Endothelial cell of umbilical vein (primary cell): Measurements from ENCODE around the gene PTPN20. TPM values are rescaled to one million over a fixed set of nuclear protein-coding genes. Genes with fewer than 3 reads are reported as not detected.

Source experiments
- BruUV-seq: library from RNA; stranded (reverse); fragments of 400-500 nt; replicated peaks from 2 replicates; lab custom pipeline; 2021; lab: Mats Ljungman, UMichigan
- CTCF ChIA-PET: fragments of 300-600, 350-600 bp; sonication (Branson Sonifier 250); formaldehyde crosslinking; loops from one replicate; lab custom pipeline; 2021; ENCODE audit warnings: antibody characterized with exemption, inconsistent platforms; lab: Charles Lee
- POLR2A ChIA-PET: fragments of 300-600, 350-600 bp; sonication (Branson Sonifier 250); formaldehyde crosslinking; loops from one replicate; lab custom pipeline; 2021; ENCODE audit warnings: antibody characterized with exemption, inconsistent platforms; lab: Charles Lee
- DNase-seq: peaks from one replicate; pipeline ENCODE4 v3.0.0-alpha.2; 2011; ENCODE audit warnings: low read depth, low spot score
- FAIRE-seq: peaks from 2 replicates; lab custom pipeline; 2011; peaks lifted over from hg19 to GRCh38; lab: Jason Lieb, UNC
- H2AFZ ChIP-seq: 2 replicates; pipeline ENCODE4 v1.6.0; 2012; ENCODE audit warnings: low read depth, low read length, control low read depth, inconsistent platforms
- H3K27ac ChIP-seq: 2 replicates; pipeline ENCODE4 v1.5.1; 2011; ENCODE audit warnings: low read depth, mild to moderate bottlenecking, control low read depth, low read length, moderate library complexity; ENCODE audit not compliant: insufficient read depth
- H3K27me3 ChIP-seq, 2 experiments: 2 replicates each; pipeline versions ENCODE4 v1.6.0 to v1.6.1; 2011; ENCODE audit warnings: low read length in 2 of 2, mixed read lengths in 1 of 2; ENCODE audit not compliant: control insufficient read depth in 2 of 2, insufficient read depth in 2 of 2
- H3K36me3 ChIP-seq, 2 experiments: 2 replicates in 1 of 2; 3 replicates in 1 of 2; pipeline ENCODE4 v1.5.1; 2011; ENCODE audit warnings: low read length in 2 of 2, mild to moderate bottlenecking in 1 of 2, moderate library complexity in 1 of 2; ENCODE audit not compliant: control insufficient read depth in 2 of 2, insufficient read depth in 2 of 2; ENCODE audit errors: extremely low read depth in 1 of 2
- H3K4me1 ChIP-seq: 3 replicates; pipeline ENCODE4 v1.5.1; 2011; ENCODE audit warnings: mild to moderate bottlenecking, low read length; ENCODE audit not compliant: control insufficient read depth, insufficient read depth; ENCODE audit errors: extremely low read depth
- H3K4me2 ChIP-seq: 2 replicates; pipeline ENCODE4 v1.6.1; 2011; ENCODE audit warnings: low read length, control low read depth, mixed read lengths; ENCODE audit not compliant: insufficient read depth
- H3K4me3 ChIP-seq, 3 experiments: fragments of 200-600 bp in 1 of 3; sonication (generic), shearing (Covaris generic) in 1 of 3; replicated peaks in 1 of 3; 2 replicates each; pipeline ENCODE4 v1.5.1; 2011 to 2016; ENCODE audit warnings: control low read depth in 3 of 3, low read length in 3 of 3, mild to moderate bottlenecking in 2 of 3, inconsistent platforms in 1 of 3, low read depth in 1 of 3, moderate library complexity in 1 of 3; ENCODE audit not compliant: insufficient read depth in 1 of 3
- H3K79me2 ChIP-seq: 2 replicates; pipeline ENCODE4 v1.6.0; 2012; ENCODE audit warnings: low read length, inconsistent platforms; ENCODE audit not compliant: control insufficient read depth, insufficient read depth
- H3K9ac ChIP-seq: replicated peaks from 2 replicates; pipeline ENCODE3; 2011; ENCODE audit warnings: low read length, control low read depth; ENCODE audit not compliant: insufficient read depth; ENCODE audit errors: extremely low read depth
- H3K9me1 ChIP-seq: replicated peaks from 3 replicates; pipeline ENCODE4 v1.6.0; 2011; ENCODE audit warnings: mild to moderate bottlenecking, low read length; ENCODE audit not compliant: control insufficient read depth, insufficient read depth; ENCODE audit errors: extremely low read depth
- H3K9me3 ChIP-seq: replicated peaks from 2 replicates; pipeline ENCODE4 v1.5.1; 2012; ENCODE audit warnings: low read length, inconsistent platforms; ENCODE audit not compliant: control insufficient read depth, insufficient read depth
- H4K20me1 ChIP-seq: replicated peaks from 2 replicates; pipeline ENCODE3; 2011; ENCODE audit warnings: mild to moderate bottlenecking, low read length; ENCODE audit not compliant: control insufficient read depth, insufficient read depth; ENCODE audit errors: extremely low read depth
- CTCF ChIP-seq, 2 donors: IDR thresholded peaks; 1 replicate in 1 of 2; 2 replicates in 1 of 2; pipeline ENCODE4 v1.5.1; 2011; ENCODE audit warnings: low read length in 2 of 2, mild to moderate bottlenecking in 2 of 2, moderate library complexity in 2 of 2, control low read depth in 1 of 2, inconsistent platforms in 1 of 2, low read depth in 1 of 2; ENCODE audit not compliant: insufficient read depth in 1 of 2; ENCODE audit errors: extremely low read depth in 1 of 2
- EZH2 ChIP-seq: IDR thresholded peaks from 2 replicates; pipeline ENCODE4 v1.6.1; 2012; ENCODE audit warnings: borderline replicate concordance, low read depth, mild to moderate bottlenecking, moderate library complexity, low read length, inconsistent platforms; ENCODE audit not compliant: severe bottlenecking
- FOS ChIP-seq: IDR thresholded peaks from 2 replicates; pipeline ENCODE4 v1.6.1; 2011; ENCODE audit warnings: mild to moderate bottlenecking, low read length, moderate library complexity, borderline replicate concordance; ENCODE audit not compliant: insufficient read depth
- GATA2 ChIP-seq: IDR thresholded peaks from 2 replicates; pipeline ENCODE4 v1.7.0; 2011; ENCODE audit warnings: low read depth, mild to moderate bottlenecking, moderate library complexity, mixed read lengths, low read length; ENCODE audit not compliant: insufficient read length, insufficient read depth
- JUN ChIP-seq: IDR thresholded peaks from 2 replicates; pipeline ENCODE4 v1.6.1; 2011; ENCODE audit warnings: borderline replicate concordance, low read depth; ENCODE audit not compliant: insufficient read length, insufficient read depth
- MYC ChIP-seq: IDR thresholded peaks from one replicate; pipeline ENCODE4 v1.6.1; 2011; ENCODE audit warnings: mild to moderate bottlenecking, low read depth, low read length
- POLR2A ChIP-seq: IDR thresholded peaks from 2 replicates; pipeline ENCODE4 v1.6.1; 2012; ENCODE audit warnings: low read depth, mild to moderate bottlenecking, control low read depth, low read length
- POLR2AphosphoS5 ChIP-seq: IDR thresholded peaks from 2 replicates; pipeline ENCODE4 v1.6.1; 2012; ENCODE audit warnings: low read depth, mild to moderate bottlenecking, control low read depth, low read length, moderate library complexity; ENCODE audit not compliant: insufficient read depth
- dilution Hi-C: fragments of 300-500 bp; cut with MboI; formaldehyde crosslinking; loops from one replicate; pipeline ENCODE4 v1.15.0; 2019; ENCODE audit warnings: low sequenced_read_pairs; ENCODE audit not compliant: extremely low pct_ligation_motif_present
- intact Hi-C: fragments of 100-400 bp; cut with micrococcal nuclease; formaldehyde crosslinking; loops from one replicate; pipeline ENCODE4 v1.10.0; 2022
- polyA plus RNA-seq, 4 experiments: library from polyadenylated mRNA; depleted of rRNA in 3 of 4; stranded (reverse) in 3 of 4; unstranded in 1 of 4; fragments of >200 nt; gene quantifications; 2 replicates each; pipeline versions ENCODE4 v1.2.1 to v1.2.3, GENCODE V29; 2011 to 2012; ENCODE audit warnings: missing spikeins in 1 of 4
- total RNA-seq: library from RNA; stranded (reverse); gene quantifications from 2 replicates; pipeline ENCODE4 v1.2.3, GENCODE V29; 2021
- TF ChIP-seq, protein P1 (sequence below): IDR thresholded peaks from 2 replicates; pipeline ENCODE4 v1.6.1; 2011; ENCODE audit not compliant: insufficient read depth, insufficient read length

The PTPN20 gene
- total and polyA plus RNA-seq, 2 donors (not counting 3 experiments of a cell fraction or from before 2014, with no cell fraction given), result 0.27 TPM; not detected in 1

DNA sequence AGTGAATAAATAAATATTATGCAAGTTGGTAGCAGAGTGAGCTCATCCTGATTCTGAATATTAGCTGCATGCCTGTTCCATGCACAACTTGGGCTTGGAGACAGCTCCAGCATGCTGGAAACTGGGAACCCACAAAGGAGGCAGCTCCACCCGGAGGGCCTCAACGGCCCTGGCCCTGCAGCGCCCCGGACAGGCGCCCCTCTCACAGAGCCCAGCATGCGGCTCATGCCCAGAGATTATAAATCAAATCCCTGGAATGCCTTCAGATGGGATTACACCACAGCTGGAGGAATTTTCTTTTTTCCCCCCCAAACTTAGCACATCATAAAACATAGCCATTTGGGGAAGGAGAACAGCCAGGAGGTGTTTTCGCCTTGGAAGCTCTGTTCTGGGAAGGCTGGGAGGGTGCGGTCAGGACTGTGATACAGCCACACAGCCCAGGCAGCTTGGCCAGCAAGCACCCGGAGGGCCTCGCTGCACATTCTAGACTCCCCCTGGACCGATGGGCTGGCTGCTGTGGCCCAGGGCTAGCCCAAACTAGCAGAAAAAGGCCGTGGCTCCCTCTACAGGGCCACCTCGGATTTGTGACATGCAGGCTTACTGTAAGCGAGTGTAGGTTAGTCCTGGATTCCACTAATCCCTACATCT is 102.4 kb downstream of the PTPN20 start:
- Histone ChIP-seq H3K9ac (no peak overlapping the region), H4K20me1 (no peaks in the 10 kb centered on the region), H3K4me3 (no peak overlapping the region), H3K27ac (no peak overlapping the region), H3K4me1 (no peaks in the 10 kb centered on the region), H3K27me3 (peaks cover 0 to 2% of the 10 kb centered on the region in 2 experiments), H3K36me3 (no peaks in the 10 kb centered on the region), H3K9me1 (no peaks in the 10 kb centered on the region), H3K79me2 (no peaks in the 10 kb centered on the region), H2AFZ (no peak overlapping the region), H3K4me2 (no peak overlapping the region), H3K9me3 (no peaks in the 10 kb centered on the region)
- no TSS peak for BruUV-seq
- CTCF ChIA-PET, result interaction anchor here (1.1 kb wide), 1 partner anchor 12 kb away, joined by 4 read pairs; no protein-coding TSS in a partner anchor
- intact Hi-C loops, result no loop called here
- TF ChIP-seq GATA2, result no peak
- no peak for TF ChIP-seq FOS
- TF ChIP-seq, protein P1, sequence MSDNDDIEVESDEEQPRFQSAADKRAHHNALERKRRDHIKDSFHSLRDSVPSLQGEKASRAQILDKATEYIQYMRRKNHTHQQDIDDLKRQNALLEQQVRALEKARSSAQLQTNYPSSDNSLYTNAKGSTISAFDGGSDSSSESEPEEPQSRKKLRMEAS, result no peak
- no peak for TF ChIP-seq MYC
- no peak for TF ChIP-seq JUN
- TF ChIP-seq CTCF (IDR thresholded peaks at IDR 0.05; ENCODE audit: extremely low read depth in 1 of 2, insufficient read depth in 1 of 2, low read depth in 1 of 2, low read length in 2 of 2), result no peak
- no peak for TF ChIP-seq POLR2A
- TF ChIP-seq POLR2AphosphoS5, result no peak
- no peak for TF ChIP-seq EZH2
- no peak for FAIRE-seq
- no peak for DNase-seq
- dilution Hi-C loops, result no loop called here
- POLR2A ChIA-PET, result no interaction called here
